AG04450 (cell line): Measurements from ENCODE around the gene SIPA1L3. TPM values are rescaled to one million over a fixed set of nuclear protein-coding genes. Genes with fewer than 3 reads are reported as not detected.
A peak's percentile ranks its signal among the peaks of the same experiment; 100 is the strongest.

Experiments
- CTCF ChIA-PET: fragments of 300-600, 350-600 bp; formaldehyde crosslinking; extraction: SDS; loops from one replicate; lab custom pipeline; 2022; ENCODE audit warnings: antibody characterized with exemption, inconsistent platforms; lab: Charles Lee
- POLR2A ChIA-PET: fragments of 350-600 bp; formaldehyde crosslinking; extraction: SDS; loops from one replicate; lab custom pipeline; 2021; ENCODE audit warnings: antibody characterized with exemption, inconsistent platforms; lab: Yijun Ruan, JAX
- DNase-seq: peaks from one replicate; pipeline ENCODE4 v3.0.0-alpha.2; 2011; ENCODE audit warnings: low read depth, low spot score
- H3K27ac ChIP-seq: one replicate; pipeline ENCODE4 v1.5.1; 2012; ENCODE audit warnings: low read depth, low read length, control low read depth
- H3K27me3 ChIP-seq: one replicate; pipeline ENCODE4 v1.6.0; 2012; ENCODE audit warnings: low read length; ENCODE audit not compliant: control insufficient read depth, insufficient read depth
- H3K4me3 ChIP-seq: 2 replicates; pipeline ENCODE4 v1.5.1; 2011; ENCODE audit warnings: mild to moderate bottlenecking, low read depth, low read length, control low read depth
- H3K9me3 ChIP-seq: 2 replicates; pipeline ENCODE4 v1.5.1; 2012; ENCODE audit warnings: low read length; ENCODE audit not compliant: control insufficient read depth, insufficient read depth
- CTCF ChIP-seq: IDR thresholded peaks from 2 replicates; pipeline ENCODE4 v1.5.1; 2011; ENCODE audit warnings: low read depth, low read length, control low read depth, inconsistent platforms
- polyA plus RNA-seq: library from polyadenylated mRNA; depleted of rRNA; stranded (reverse); fragments of >200 nt; gene quantifications from 2 replicates; pipeline ENCODE4 v1.2.3, GENCODE V29; 2011

Gene SIPA1L3
- polyA plus RNA-seq, 1 experiment, result 4.9 TPM

DNA sequence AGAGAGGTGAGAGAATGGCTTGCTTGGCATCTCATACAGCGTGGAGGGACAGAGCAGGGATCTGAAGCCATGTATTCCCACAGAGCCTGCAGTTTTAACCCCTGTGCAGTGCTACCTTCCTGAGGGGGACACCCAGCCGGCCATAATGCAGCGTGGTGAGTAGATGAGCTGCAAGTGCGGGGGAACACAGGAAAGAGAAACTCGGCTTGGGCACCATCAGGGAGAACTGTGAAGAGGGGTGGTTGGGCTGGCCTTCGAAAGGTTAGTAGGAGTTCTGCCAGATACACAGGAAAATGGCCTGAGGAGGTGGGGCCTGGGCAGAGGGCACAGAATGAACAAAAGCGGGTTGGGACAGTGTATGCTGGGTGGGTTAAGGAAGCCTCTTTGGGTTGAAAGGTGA, 88.3 kb downstream of the SIPA1L3 start:
- no peak for DNase-seq
- H3K27me3 ChIP-seq, result no peaks in the 10 kb centered on the region
- ChIA-PET POLR2A (no interaction called here), CTCF (no interaction called here)
- H3K27ac ChIP-seq, result no peak overlapping the region
- no peak overlapping the region for H3K4me3 ChIP-seq
- TF ChIP-seq CTCF, result no peak
- H3K9me3 ChIP-seq, result peaks cover 4% of the 10 kb centered on the region; the same call in 1 of the 2 replicates

DNA sequence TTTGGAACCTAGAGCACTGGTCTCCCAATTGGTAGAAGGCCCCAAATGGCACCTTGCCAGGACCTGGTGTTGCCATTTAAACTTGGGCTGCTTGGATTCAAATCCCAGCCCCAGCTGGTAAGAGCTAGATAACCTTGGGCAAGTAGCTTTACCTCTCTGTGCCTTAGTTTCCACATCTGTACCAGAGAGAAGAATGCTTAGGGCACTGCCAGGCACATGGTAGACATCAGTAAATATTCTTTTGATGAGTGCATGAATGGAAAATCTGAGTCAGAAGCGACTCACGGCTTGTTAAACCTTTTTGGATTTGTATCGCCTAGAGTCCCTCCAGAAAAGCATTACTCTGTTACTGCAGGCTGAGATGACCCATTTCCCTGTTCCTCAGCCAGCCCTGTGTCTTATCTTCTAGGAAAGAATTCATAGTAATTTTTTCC, 90.9 kb downstream of the SIPA1L3 start:
- H3K9me3 ChIP-seq, result peaks cover 4% of the 10 kb centered on the region; the same call in 1 of the 2 replicates
- no peak overlapping the region for H3K4me3 ChIP-seq
- POLR2A ChIA-PET, result interaction anchor here (0.7 to 1.2 kb wide), 2 partner anchors 90 to 470 kb away, joined by 3 to 5 read pairs; partner anchors contain the start of gene SIPA1L3
- H3K27me3 ChIP-seq, result no peaks in the 10 kb centered on the region
- CTCF ChIA-PET, result interaction anchor here (1.2 kb wide), 1 partner anchor 43 kb away, joined by 3 read pairs; no protein-coding TSS in a partner anchor
- peak overlapping the region; percentile 90 for H3K27ac ChIP-seq
- no peak for TF ChIP-seq CTCF
- peak; percentile 72 for DNase-seq

GRCh38 chr19:37998801-37999308, 91.8 kb downstream of the SIPA1L3 start:
- H3K27ac ChIP-seq, result peak overlapping the region; percentile 92
- H3K27me3 ChIP-seq, result no peaks in the 10 kb centered on the region
- no peak for TF ChIP-seq CTCF
- no peak for DNase-seq
- POLR2A ChIA-PET, result interaction anchor here (1.2 kb wide), 1 partner anchor 91 kb away, joined by 3 read pairs; the partner anchor contains the start of gene SIPA1L3
- CTCF ChIA-PET, result interaction anchor here (0.6 to 1.2 kb wide), 4 partner anchors 23 to 96 kb away, joined by 3 read pairs; no protein-coding TSS in a partner anchor
- H3K9me3 ChIP-seq, result peaks cover 4% of the 10 kb centered on the region; the same call in 1 of the 2 replicates
- H3K4me3 ChIP-seq, result no peak overlapping the region

DNA sequence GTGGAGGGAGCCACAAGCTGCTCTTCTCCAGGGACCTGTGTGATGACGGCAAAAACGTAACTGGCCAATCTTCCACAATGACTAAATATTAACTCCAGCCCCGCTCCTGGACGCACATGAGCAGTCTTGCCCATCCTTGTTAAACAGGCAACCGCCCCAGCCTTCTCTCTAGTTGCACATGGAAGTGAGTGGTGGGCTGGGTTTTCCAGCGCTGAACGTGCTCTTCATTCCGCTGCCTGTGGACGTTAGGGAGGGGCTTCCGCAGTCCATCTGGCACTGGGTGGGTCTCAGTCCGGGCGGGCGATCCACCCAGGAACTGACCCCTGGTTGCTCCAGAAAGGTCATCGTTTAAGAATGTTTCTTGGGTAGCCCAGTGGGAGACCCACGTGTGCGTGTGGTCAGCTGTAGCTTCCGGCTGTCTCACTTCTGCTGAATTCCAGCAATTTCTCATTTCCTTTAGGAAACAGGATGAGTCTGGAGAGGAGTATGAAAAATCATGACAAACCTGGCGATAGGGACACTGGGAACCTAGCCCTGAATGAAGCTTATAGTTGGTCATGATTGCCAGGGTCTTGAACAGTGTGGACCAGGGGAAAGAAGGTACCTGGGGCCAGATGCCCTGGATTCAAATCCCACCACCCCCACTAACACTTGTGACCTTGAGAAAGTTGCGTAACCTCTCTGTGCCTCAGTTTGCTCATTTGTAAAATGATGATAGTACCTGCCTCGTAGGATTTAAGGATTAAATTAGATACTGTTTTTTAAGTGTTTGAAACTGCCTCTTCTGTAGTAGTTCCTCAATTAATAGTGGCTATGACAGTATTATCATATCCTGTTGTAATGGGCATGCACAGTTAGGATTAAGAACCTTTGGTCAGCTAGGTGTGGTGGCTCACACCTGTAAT, 92.6 kb downstream of the SIPA1L3 start:
- ChIA-PET CTCF (interaction anchor here (0.6 kb wide), 1 partner anchor 22 kb away, joined by 3 read pairs; no protein-coding TSS in a partner anchor), POLR2A (no interaction called here)
- Histone ChIP-seq H3K27ac (peak overlapping the region; percentile 92), H3K9me3 (peaks cover 4% of the 10 kb centered on the region; the same call in 1 of the 2 replicates), H3K27me3 (no peaks in the 10 kb centered on the region), H3K4me3 (no peak overlapping the region)
- no peak for TF ChIP-seq CTCF
- DNase-seq, result peak; percentile 92
